HG03558 (cell line): ENCODE measurements around the gene HEMK1.

Experiments used
- ATAC-seq: cut with Tn5 transposase; IDR thresholded peaks from one replicate; pipeline ENCODE4 v1.9.1; 2021; ENCODE audit warnings: moderate number of reproducible peaks; ENCODE audit not compliant: unreplicated experiment; ENCODE audit errors: extremely low read depth

The HEMK1 gene

GRCh38 chr3:50542177-50543034, 26.9 kb upstream of the HEMK1 start:
- ATAC-seq: no peak

- no peak for ATAC-seq
These were observed 23.5 kb upstream of the HEMK1 start for GRCh38 chr3:50545781-50546180.

GRCh38 chr3:50549226-50549625, 20.1 kb upstream of the HEMK1 start:
- no peak for ATAC-seq

GRCh38 chr3:50550079-50550736, 19.1 kb upstream of the HEMK1 start:
- ATAC-seq: no peak

- ATAC-seq: no peak
These were observed 18.2 kb upstream of the HEMK1 start for GRCh38 chr3:50551054-50551659.

- no peak for ATAC-seq
These were observed 17.5 kb upstream of the HEMK1 start for GRCh38 chr3:50551681-50552435.

GRCh38 chr3:50552598-50552997, 16.7 kb upstream of the HEMK1 start:
- ATAC-seq: no peak

- no peak for ATAC-seq
These were observed 14.8 kb upstream of the HEMK1 start for GRCh38 chr3:50554553-50554952.

- no peak for ATAC-seq
These were observed 12.2 kb upstream of the HEMK1 start for GRCh38 chr3:50557106-50557505.

- no peak for ATAC-seq
These were observed 11.4 kb upstream of the HEMK1 start for GRCh38 chr3:50557915-50558314.

- ATAC-seq: no peak
These were observed 9.6 kb upstream of the HEMK1 start for GRCh38 chr3:50559702-50560101.

GRCh38 chr3:50562861-50563260, 6.5 kb upstream of the HEMK1 start:
- ATAC-seq: no peak

GRCh38 chr3:50563867-50564266, 5.5 kb upstream of the HEMK1 start:
- ATAC-seq: no peak

- ATAC-seq: no peak
These were observed 5.0 kb upstream of the HEMK1 start for GRCh38 chr3:50564321-50564720.

GRCh38 chr3:50567011-50567385, 2.3 kb upstream of the HEMK1 start:
- ATAC-seq: no peak

- ATAC-seq: peak; percentile 69
These were observed 1.7 kb upstream of the HEMK1 start, which contains the start of gene C3orf18 for GRCh38 chr3:50567386-50568167. TSS of gene C3orf18 (minus strand) at chr3:50567747. CDS start at chr3:50565699, 2,048 bp downstream.

GRCh38 chr3:50570508-50571279, 1.4 kb downstream of the HEMK1 start:
- no peak for ATAC-seq

- ATAC-seq: no peak
These were observed 2.2 kb downstream of the HEMK1 start for GRCh38 chr3:50571486-50571885.

GRCh38 chr3:50572158-50572557, 2.8 kb downstream of the HEMK1 start:
- no peak for ATAC-seq
